Measurements from ENCODE around the gene ZNF629.

ZNF629 gene

GRCh38 chr16:30767767-30768465, 19.1 kb downstream of the ZNF629 start:
- no peak for DNase-seq (ENCODE audit: low read depth in 2 of 2)

DNA sequence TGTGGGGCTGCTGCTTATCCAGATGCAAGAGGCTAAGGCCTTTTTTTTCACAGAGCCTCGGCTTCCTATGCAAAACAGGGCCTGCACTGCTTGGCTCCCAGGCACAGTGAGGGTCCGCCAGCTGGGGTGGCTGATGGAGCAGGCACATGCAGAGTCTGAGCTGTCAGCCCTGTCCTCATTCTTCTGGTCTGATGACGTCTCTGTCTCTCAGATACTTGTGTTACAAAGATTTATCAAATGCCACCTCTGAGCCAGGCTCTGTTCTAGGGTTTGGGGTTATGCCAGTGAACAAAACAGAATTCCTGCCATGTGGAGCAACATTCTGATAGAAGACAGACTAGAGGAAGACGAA, 20.1 kb downstream of the ZNF629 start:
- no peak for DNase-seq (ENCODE audit: low read depth in 2 of 2)

- DNase-seq (ENCODE audit: low read depth in 2 of 2) = no peak
Observed at GRCh38 chr16:30766206-30766932, 20.6 kb downstream of the ZNF629 start.

DNA sequence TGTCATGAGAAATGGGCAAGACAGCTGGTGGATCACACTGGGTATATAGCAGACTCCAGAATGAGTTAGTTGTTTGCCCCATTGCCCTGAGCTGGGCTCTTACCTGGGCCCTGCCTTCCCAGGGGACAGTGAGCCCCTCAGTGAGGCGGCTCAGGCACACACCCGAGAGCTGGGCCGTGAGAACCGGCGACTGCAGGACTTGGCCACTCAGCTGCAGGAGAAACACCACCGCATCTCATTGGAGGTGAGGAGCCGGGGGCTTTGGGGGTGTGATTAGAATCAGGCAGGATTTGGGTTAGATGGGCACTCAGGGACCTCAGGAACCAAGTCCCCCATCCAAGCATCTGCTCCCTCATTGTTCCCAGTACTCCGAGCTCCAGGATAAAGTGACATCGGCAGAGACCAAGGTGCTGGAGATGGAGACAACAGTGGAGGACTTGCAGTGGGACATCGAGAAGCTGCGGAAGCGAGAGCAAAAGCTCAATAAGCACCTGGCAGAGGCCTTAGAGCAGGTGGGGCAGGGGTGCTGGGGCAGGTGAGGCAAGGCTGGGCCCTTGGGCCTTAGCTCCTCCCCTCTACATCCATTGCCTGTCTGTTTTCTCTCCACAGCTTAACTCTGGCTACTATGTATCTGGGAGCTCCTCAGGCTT, 22.1 kb downstream of the ZNF629 start:
- no peak for DNase-seq (ENCODE audit: low read depth in 2 of 2)

GRCh38 chr16:30764086-30764485, 22.9 kb downstream of the ZNF629 start:
- no peak for DNase-seq (ENCODE audit: low read depth in 2 of 2)

DNA sequence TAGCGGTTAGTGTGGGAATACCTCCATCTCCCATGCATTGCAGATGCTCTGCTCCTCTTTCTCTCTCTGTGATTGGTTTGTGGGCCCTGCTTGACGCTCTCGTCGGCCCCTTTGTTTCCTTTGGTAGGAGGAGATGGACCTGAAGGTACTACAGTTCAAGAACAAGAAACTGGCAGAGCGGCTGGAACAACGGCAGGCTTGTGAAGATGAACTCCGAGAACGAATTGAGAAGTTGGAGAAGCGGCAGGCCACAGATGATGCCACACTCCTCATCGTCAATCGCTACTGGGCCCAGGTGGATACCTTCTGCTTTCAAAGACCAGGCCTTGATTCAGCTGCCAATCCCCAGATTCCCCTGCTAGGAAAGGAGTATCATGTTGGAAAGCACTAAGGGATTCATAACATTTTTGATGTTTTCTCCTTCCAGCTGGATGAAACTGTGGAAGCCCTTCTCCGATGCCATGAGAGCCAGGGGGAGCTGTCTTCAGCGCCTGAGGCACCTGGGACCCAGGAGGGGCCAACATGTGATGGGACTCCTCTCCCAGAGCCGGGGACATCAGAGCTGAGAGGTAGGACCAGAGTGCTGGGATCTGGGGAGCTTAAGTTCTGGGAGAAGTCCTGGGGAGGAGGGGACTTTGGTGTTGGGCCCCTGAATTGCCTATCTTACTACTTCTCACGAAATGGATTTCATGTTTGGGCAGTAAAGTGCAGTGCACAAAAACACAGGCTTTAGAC, 23.8 kb downstream of the ZNF629 start:
- no peak for DNase-seq (ENCODE audit: low read depth in 2 of 2)

- peak; percentile 89 for DNase-seq (ENCODE audit: low read depth in 2 of 2)
Observed at GRCh38 chr16:30761928-30762902, 24.8 kb downstream of the ZNF629 start, which contains the start of the genes CFAP119 and RNF40. TSS of gene CFAP119 (minus strand) at chr16:30762062. CDS start at chr16:30761748, 314 bp downstream. TSS of gene RNF40 (plus strand) at chr16:30762322. CDS start at chr16:30762546, 224 bp downstream.

GRCh38 chr16:30761427-30761927, 25.5 kb downstream of the ZNF629 start:
- DNase-seq (ENCODE audit: low read depth in 2 of 2) = peak in 1 of 2 donors; percentile 44

DNA sequence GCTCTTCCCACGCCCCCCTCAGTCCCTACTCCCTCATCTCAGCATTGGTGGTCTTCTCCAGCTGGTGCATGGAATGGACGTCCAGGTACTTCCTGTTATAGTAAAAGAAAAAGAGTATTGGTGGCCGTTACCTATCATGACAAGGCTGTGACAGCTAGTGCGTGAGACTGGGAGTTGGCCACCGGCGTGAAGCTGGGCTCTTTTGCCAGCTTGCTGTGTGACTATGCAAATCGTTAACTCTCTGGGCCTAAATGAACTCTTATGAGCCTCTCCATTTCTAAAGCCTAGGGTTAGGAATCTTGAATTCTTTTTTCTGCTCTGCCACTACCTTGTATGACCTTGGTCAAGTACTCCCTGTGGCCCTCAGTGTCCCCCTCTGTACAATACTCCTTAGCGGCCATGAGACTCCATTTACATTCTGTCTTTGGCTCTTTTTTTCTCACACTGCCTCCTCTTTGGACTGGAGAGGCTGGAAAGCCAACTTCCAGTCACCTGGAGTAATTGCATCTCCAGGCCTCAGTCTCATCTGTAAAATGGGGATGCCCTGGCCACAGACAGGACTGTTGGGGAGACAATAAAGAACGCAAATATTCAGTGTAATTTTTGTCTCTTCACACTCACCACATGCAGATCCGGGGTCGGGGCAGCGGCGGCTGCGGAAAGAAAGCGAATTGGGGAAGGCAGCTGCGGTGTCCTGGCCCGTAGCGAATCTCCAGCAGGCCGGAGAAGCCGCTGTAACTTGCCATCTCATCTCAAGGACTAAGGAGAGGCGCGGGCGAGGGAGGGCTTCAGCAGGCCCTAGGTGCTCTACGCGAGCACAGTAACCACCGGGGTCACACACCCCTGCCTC, 26.2 kb downstream of the ZNF629 start:
- no peak for DNase-seq (ENCODE audit: low read depth in 2 of 2)

GRCh38 chr16:30760001-30760559, 26.9 kb downstream of the ZNF629 start:
- no peak for DNase-seq (ENCODE audit: low read depth in 2 of 2)

DNA sequence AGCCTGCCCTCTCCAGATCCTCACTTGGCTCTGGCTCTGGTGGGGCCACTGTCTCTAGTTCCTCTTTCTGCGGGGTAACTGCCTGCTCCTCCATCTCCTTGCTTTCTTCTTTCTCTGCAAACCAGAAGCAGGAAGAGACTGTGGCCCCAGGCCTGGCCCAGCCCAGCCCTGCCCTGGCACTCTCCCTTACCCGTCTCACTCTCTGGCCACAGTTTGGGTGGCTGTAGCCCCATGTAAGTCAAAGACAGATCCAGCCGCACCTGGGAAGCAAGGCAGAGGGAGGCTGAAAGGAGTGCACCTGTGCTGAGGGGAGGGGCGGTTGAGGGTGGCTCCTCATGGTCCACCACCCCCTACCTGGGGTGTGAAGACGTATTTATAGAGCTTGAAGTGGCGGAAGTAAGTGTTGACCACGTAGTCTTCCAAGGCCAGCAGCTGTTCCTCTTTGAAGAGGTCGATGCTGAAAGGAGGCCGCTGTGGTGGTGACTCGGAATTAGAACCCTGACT, 28.0 kb downstream of the ZNF629 start:
- DNase-seq (ENCODE audit: low read depth in 2 of 2) = no peak

DNA sequence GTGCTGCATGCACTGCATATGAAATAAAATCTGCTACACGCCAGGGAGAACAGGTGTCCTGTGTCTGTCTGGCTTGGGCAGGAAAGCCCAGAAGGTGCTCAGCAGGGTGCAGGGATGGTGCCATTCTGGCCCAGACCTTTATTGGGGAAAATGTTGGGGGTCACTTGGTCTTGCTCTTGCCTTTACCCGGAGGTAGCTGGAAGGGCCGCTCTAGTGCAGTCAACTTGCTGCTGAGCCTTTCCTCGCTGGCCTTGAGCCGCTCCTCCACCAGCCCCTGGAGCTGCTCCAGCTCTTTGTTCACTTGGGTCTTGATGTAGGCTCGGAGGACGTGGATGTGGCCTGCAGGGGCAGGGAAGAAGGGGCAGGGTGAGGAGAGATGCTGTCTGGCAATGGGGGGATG, 29.7 kb downstream of the ZNF629 start:
- DNase-seq (ENCODE audit: low read depth in 2 of 2) = no peak

GRCh38 chr16:30756781-30757100, 30.3 kb downstream of the ZNF629 start:
- no peak for DNase-seq (ENCODE audit: low read depth in 2 of 2)

- no peak for DNase-seq (ENCODE audit: low read depth in 2 of 2)
Observed at GRCh38 chr16:30755955-30756780, 30.8 kb downstream of the ZNF629 start.

- DNase-seq (ENCODE audit: low read depth in 2 of 2) = no peak
Observed at GRCh38 chr16:30753596-30753995, 33.4 kb downstream of the ZNF629 start.

DNA sequence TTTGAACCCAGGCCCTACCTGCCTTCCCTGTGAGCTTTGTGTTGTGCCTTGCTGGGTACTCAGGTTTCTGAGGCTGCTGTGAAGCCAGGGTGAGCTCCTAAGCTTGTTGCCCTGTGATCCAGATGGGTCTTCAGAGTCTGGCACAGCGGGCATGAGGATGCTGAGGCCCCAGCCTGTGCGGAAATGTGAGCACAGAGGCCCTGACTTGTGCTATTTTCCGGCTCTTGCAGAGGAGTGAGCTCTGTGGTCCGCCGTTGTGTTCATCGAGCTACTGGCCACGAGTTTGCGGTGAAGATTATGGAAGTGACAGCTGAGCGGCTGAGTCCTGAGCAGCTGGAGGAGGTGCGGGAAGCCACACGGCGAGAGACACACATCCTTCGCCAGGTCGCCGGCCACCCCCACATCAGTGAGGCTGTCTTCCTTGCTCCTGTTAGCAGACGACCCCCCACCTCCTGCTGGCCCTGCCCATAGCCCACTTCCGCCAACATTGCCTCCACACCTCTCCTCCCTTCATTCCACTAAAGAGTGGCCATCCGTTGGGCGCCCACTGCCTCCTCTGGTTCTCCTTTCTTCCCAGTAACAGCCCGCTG, 36.0 kb downstream of the ZNF629 start:
- DNase-seq (ENCODE audit: low read depth in 2 of 2) = no peak

GRCh38 chr16:30750201-30750600, 36.8 kb downstream of the ZNF629 start:
- DNase-seq (ENCODE audit: low read depth in 2 of 2) = no peak
